Breast epithelium (tissue), 4 donors: ENCODE data around the gene MAP1LC3B. TPM values are rescaled to one million over a fixed set of nuclear protein-coding genes. Genes with fewer than 3 reads are reported as not detected.

ENCODE experiments used
- DNase-seq, 2 donors: peaks; one replicate each; pipeline ENCODE4 v3.0.0-alpha.2; 2019; ENCODE audit warnings: low spot score in 2 of 2
- H3K27ac ChIP-seq, 2 donors: fragments of 200-600 bp; sonication (generic) in 1 of 2; one replicate each; pipeline ENCODE4 v1.5.1; 2016 to 2019; ENCODE audit warnings: mild to moderate bottlenecking in 1 of 2
- H3K27me3 ChIP-seq, 2 donors: fragments of 200-600 bp; sonication (generic) in 1 of 2; one replicate each; pipeline versions ENCODE4 v1.5.1 to v1.6.0; 2017 to 2019; ENCODE audit warnings: control low read depth in 1 of 2, mild to moderate bottlenecking in 1 of 2
- H3K36me3 ChIP-seq: fragments of 200-600 bp; one replicate; pipeline ENCODE4 v1.5.1; 2019
- H3K4me1 ChIP-seq, 2 donors: fragments of 200-600 bp; sonication (generic); one replicate each; pipeline ENCODE4 v1.5.1; 2016 to 2019; ENCODE audit warnings: control low read depth in 1 of 2
- H3K4me3 ChIP-seq, 3 donors: fragments of 200-600 bp; sonication (generic); 1 replicate in 2 of 3; 2 replicates in 1 of 3; pipeline ENCODE4 v1.5.1; 2016 to 2019; ENCODE audit warnings: mild to moderate bottlenecking in 3 of 3, moderate library complexity in 2 of 3
- H3K9me3 ChIP-seq, 2 donors: fragments of 200-600 bp; sonication (generic) in 1 of 2; one replicate each; pipeline ENCODE4 v1.5.1; 2016 to 2019; ENCODE audit warnings: control low read depth in 1 of 2
- CTCF ChIP-seq, 3 donors: fragments of 450-650 bp; IDR thresholded peaks; one replicate each; pipeline ENCODE4 v1.5.1; 2016 to 2017; ENCODE audit warnings: antibody characterized with exemption in 3 of 3, mild to moderate bottlenecking in 3 of 3, moderate library complexity in 3 of 3
- POLR2A ChIP-seq: fragments of 450-650 bp; IDR thresholded peaks from one replicate; pipeline ENCODE4 v1.6.1; 2016; ENCODE audit warnings: antibody characterized with exemption, mild to moderate bottlenecking, moderate library complexity
- POLR2AphosphoS5 ChIP-seq, 3 donors: sonication (generic); formaldehyde crosslinking; IDR thresholded peaks; one replicate each; pipeline ENCODE4 v1.6.1; 2017; ENCODE audit warnings: antibody characterized with exemption in 3 of 3
- intact Hi-C: fragments of 100-400 bp; cut with DNase I; formaldehyde crosslinking; loops from one replicate; pipeline ENCODE4 v1.15.1; 2023; ENCODE audit warnings: low total_unique reads
- total RNA-seq, 3 donors: library from RNA; depleted of rRNA; stranded (reverse); fragments of >200 nt; gene quantifications; one replicate each; pipeline ENCODE4 v1.1.0, GENCODE V29; 2016

Gene MAP1LC3B
- total RNA-seq, 3 donors from 2014 or later = 58.0 to 72.3 (median 69.1) TPM

GRCh38 chr16:87392821-87393679, 914 bp downstream of the MAP1LC3B start:
- TF ChIP-seq POLR2A (no peak), POLR2AphosphoS5 (IDR thresholded peaks at IDR 0.05) (peak in 2 of 3 donors; percentile 36 to 61)
- intact Hi-C loops = no loop called here
- Histone ChIP-seq H3K27ac (peak overlapping the region; percentile 99 to 100), H3K27me3 (no peaks in the 10 kb centered on the region), H3K9me3 (no peaks in the 10 kb centered on the region), H3K4me1 (peaks cover under 1 to 19% of the 10 kb centered on the region in 2 donors), H3K36me3 (no peaks in the 10 kb centered on the region), H3K4me3 (peak overlapping the region; percentile 69 to 97 (median 86))
- peak; percentile 55 to 56 for DNase-seq

- no peaks in the 10 kb centered on the region for H3K27me3 ChIP-seq
- intact Hi-C loops = no loop called here
- TF ChIP-seq CTCF (IDR thresholded peaks at IDR 0.05) (no peak), POLR2AphosphoS5 (IDR thresholded peaks at IDR 0.05) (no peak), POLR2A (no peak)
- peak overlapping the region; percentile 99 to 100 for H3K27ac ChIP-seq
- DNase-seq = peak in 1 of 2 donors; percentile 20
- H3K36me3 ChIP-seq = no peaks in the 10 kb centered on the region
- H3K4me3 ChIP-seq = peak overlapping the region; percentile 69 to 97 (median 86)
- H3K9me3 ChIP-seq = no peaks in the 10 kb centered on the region
- H3K4me1 ChIP-seq = peaks cover 0 to 18% of the 10 kb centered on the region in 2 donors
Observed at GRCh38 chr16:87393680-87394055, 1.5 kb downstream of the MAP1LC3B start.

GRCh38 chr16:87395181-87395842, 3.2 kb downstream of the MAP1LC3B start:
- Histone ChIP-seq H3K9me3 (no peaks in the 10 kb centered on the region), H3K27me3 (no peaks in the 10 kb centered on the region), H3K4me3 (no peak overlapping the region), H3K27ac (no peak overlapping the region), H3K4me1 (peaks cover 0 to 18% of the 10 kb centered on the region in 2 donors), H3K36me3 (no peaks in the 10 kb centered on the region)
- peak in 1 of 2 donors; percentile 12 for DNase-seq
- intact Hi-C loops = no loop called here
- TF ChIP-seq POLR2AphosphoS5 (IDR thresholded peaks at IDR 0.05) = no peak
- TF ChIP-seq POLR2A = no peak
- TF ChIP-seq CTCF (IDR thresholded peaks at IDR 0.05) = no peak

- no peak overlapping the region for H3K4me3 ChIP-seq
- no peaks in the 10 kb centered on the region for H3K27me3 ChIP-seq
- H3K9me3 ChIP-seq = no peaks in the 10 kb centered on the region
- no peak overlapping the region for H3K27ac ChIP-seq
- H3K4me1 ChIP-seq = no peaks in the 10 kb centered on the region
- TF ChIP-seq POLR2A (no peak), POLR2AphosphoS5 (IDR thresholded peaks at IDR 0.05) (no peak), CTCF (IDR thresholded peaks at IDR 0.05) (no peak)
- intact Hi-C loops = no loop called here
- no peak for DNase-seq
- H3K36me3 ChIP-seq = peaks cover 8% of the 10 kb centered on the region
Observed at GRCh38 chr16:87404764-87405625, 12.9 kb downstream of the MAP1LC3B start.

GRCh38 chr16:87406495-87407088, 14.5 kb downstream of the MAP1LC3B start:
- no peak for DNase-seq
- intact Hi-C loops = no loop called here
- H3K27me3 ChIP-seq = no peaks in the 10 kb centered on the region
- H3K27ac ChIP-seq = peak overlapping the region; percentile 26 to 49
- H3K4me1 ChIP-seq = no peaks in the 10 kb centered on the region
- H3K36me3 ChIP-seq = peaks cover 12% of the 10 kb centered on the region
- H3K4me3 ChIP-seq = no peak overlapping the region
- TF ChIP-seq POLR2A (no peak), CTCF (IDR thresholded peaks at IDR 0.05) (no peak), POLR2AphosphoS5 (IDR thresholded peaks at IDR 0.05) (no peak)
- H3K9me3 ChIP-seq = no peaks in the 10 kb centered on the region
